ENCODE results near the gene SLC10A7.

GRCh38 chr4:146369446-146369845 lies 152.3 kb downstream of the SLC10A7 start:
- TF ChIP-seq POLR2A (IDR thresholded peaks at IDR 0.05) = no peak
- no peak for TF ChIP-seq CTCF (IDR thresholded peaks at IDR 0.05)
